Hepatocyte (in vitro differentiated cells): ENCODE measurements around the gene RNF166. TPM values are rescaled to one million over a fixed set of nuclear protein-coding genes. Genes with fewer than 3 reads are reported as not detected.

Experiments used
- DNase-seq: peaks from one replicate; pipeline ENCODE4 v3.0.0-alpha.2; 2016; ENCODE audit warnings: low spot score
- H2AFZ ChIP-seq: fragments of 200-600 bp; sonication (generic); 2 replicates; pipeline ENCODE4 v1.6.0; 2016; ENCODE audit warnings: antibody characterized with exemption, mild to moderate bottlenecking
- H3K27ac ChIP-seq: fragments of 200-600 bp; sonication (generic); 2 replicates; pipeline ENCODE4 v1.5.1; 2016; ENCODE audit warnings: mild to moderate bottlenecking
- H3K27me3 ChIP-seq: fragments of 200-600 bp; sonication (generic); 2 replicates; pipeline ENCODE4 v1.6.1; 2016
- H3K36me3 ChIP-seq: fragments of 200-600 bp; sonication (generic); replicated peaks from 2 replicates; pipeline ENCODE4 v1.5.1; 2016; ENCODE audit warnings: low read depth; ENCODE audit not compliant: insufficient read depth
- H3K4me1 ChIP-seq: fragments of 200-600 bp; sonication (generic); 2 replicates; pipeline ENCODE4 v1.5.1; 2016; ENCODE audit warnings: mild to moderate bottlenecking, moderate library complexity; ENCODE audit not compliant: insufficient read depth
- H3K4me2 ChIP-seq: fragments of 200-600 bp; sonication (generic); 2 replicates; pipeline ENCODE4 v1.6.0; 2016
- H3K4me3 ChIP-seq: fragments of 200-600 bp; sonication (generic); 2 replicates; pipeline ENCODE4 v1.5.1; 2016; ENCODE audit warnings: mild to moderate bottlenecking
- H3K79me2 ChIP-seq: fragments of 200-600 bp; sonication (generic); 2 replicates; pipeline ENCODE4 v1.6.0; 2017; ENCODE audit warnings: mild to moderate bottlenecking
- H3K9me2 ChIP-seq: fragments of 200-600 bp; sonication (generic); replicated peaks from 2 replicates; pipeline ENCODE4 v1.6.0; 2017; ENCODE audit warnings: mild to moderate bottlenecking; ENCODE audit not compliant: insufficient read depth
- H3K9me3 ChIP-seq: fragments of 200-600 bp; sonication (generic); 2 replicates; pipeline ENCODE4 v1.5.1; 2016; ENCODE audit warnings: low read depth, mild to moderate bottlenecking
- H4K20me1 ChIP-seq: fragments of 200-600 bp; sonication (generic); 2 replicates; pipeline ENCODE4 v1.6.0; 2016; ENCODE audit warnings: mild to moderate bottlenecking; ENCODE audit not compliant: insufficient read depth, poor library complexity, severe bottlenecking
- EZH2 ChIP-seq: fragments of 200-600 bp; sonication (generic); IDR thresholded peaks from 2 replicates; pipeline ENCODE4 v1.6.1; 2016; ENCODE audit warnings: antibody characterized with exemption, mild to moderate bottlenecking, borderline replicate concordance
- EZH2phosphoT487 ChIP-seq: fragments of 200-600 bp; sonication (generic); IDR thresholded peaks from one replicate; pipeline ENCODE4 v1.6.1; 2018; ENCODE audit warnings: antibody characterized with exemption, mild to moderate bottlenecking, low read depth, moderate library complexity; ENCODE audit not compliant: unreplicated experiment, severe bottlenecking
- WGBS: methylation state at CpG from one replicate; pipeline ENCODE4 v1.1.6; 2016; ENCODE audit warnings: low lambda C conversion rate; ENCODE audit errors: missing lambda C conversion rate; 5-methylcytosine and 5-hydroxymethylcytosine counted together
- polyA plus RNA-seq: library from polyadenylated mRNA; unstranded; fragments of >200 nt; fragmentation: Nextera tagmentation; extraction: Ambion mirVana; gene quantifications from 2 replicates; pipeline ENCODE4 v1.2.1, GENCODE V29; 2016
- total RNA-seq: library from RNA; depleted of rRNA; stranded (reverse); fragments of >200 nt; gene quantifications from 2 replicates; pipeline ENCODE4 v1.2.3, GENCODE V29; 2014
- TF ChIP-seq, protein P1 (sequence below): fragments of 200-600 bp; sonication (generic); IDR thresholded peaks from 2 replicates; pipeline ENCODE4 v1.5.1; 2016; ENCODE audit warnings: antibody characterized with exemption, mild to moderate bottlenecking; ENCODE audit not compliant: poor library complexity

Gene RNF166
- total and polyA plus RNA-seq, 2 experiments from 2014 or later, result 10.1 to 16.8 TPM

DNA sequence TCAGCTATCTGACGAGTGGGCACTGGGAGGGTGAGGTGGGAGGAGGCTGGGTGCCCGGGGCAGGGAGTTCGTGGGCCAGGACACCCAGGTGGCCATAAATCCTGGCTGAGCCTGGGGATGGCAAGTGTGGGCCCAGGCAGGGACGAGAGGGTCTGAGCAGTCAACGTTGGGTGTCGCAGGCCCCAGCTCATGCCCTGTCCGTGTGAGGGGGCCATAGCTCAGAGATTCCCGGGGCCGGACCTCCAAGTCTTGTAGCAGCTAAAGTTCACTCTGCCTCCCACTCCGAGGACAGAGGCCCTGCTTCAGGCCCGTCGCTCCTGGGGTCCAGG lies 34.5 kb upstream of the RNF166 start:
- no peak for DNase-seq
- TF ChIP-seq EZH2, result no peak
- TF ChIP-seq, protein P1, sequence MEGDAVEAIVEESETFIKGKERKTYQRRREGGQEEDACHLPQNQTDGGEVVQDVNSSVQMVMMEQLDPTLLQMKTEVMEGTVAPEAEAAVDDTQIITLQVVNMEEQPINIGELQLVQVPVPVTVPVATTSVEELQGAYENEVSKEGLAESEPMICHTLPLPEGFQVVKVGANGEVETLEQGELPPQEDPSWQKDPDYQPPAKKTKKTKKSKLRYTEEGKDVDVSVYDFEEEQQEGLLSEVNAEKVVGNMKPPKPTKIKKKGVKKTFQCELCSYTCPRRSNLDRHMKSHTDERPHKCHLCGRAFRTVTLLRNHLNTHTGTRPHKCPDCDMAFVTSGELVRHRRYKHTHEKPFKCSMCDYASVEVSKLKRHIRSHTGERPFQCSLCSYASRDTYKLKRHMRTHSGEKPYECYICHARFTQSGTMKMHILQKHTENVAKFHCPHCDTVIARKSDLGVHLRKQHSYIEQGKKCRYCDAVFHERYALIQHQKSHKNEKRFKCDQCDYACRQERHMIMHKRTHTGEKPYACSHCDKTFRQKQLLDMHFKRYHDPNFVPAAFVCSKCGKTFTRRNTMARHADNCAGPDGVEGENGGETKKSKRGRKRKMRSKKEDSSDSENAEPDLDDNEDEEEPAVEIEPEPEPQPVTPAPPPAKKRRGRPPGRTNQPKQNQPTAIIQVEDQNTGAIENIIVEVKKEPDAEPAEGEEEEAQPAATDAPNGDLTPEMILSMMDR, result no peak
- TF ChIP-seq EZH2phosphoT487, result no peak
- Histone ChIP-seq H2AFZ (no peak overlapping the region), H3K79me2 (no peaks in the 10 kb centered on the region), H4K20me1 (no peaks in the 10 kb centered on the region), H3K4me2 (no peak overlapping the region), H3K36me3 (no peaks in the 10 kb centered on the region), H3K4me3 (no peak overlapping the region), H3K9me3 (no peaks in the 10 kb centered on the region), H3K9me2 (no peaks in the 10 kb centered on the region), H3K27ac (no peak overlapping the region), H3K27me3 (no peaks in the 10 kb centered on the region), H3K4me1 (no peaks in the 10 kb centered on the region)
- WGBS, result 93% methylated on average over 11 of the region's 12 CpGs

DNA sequence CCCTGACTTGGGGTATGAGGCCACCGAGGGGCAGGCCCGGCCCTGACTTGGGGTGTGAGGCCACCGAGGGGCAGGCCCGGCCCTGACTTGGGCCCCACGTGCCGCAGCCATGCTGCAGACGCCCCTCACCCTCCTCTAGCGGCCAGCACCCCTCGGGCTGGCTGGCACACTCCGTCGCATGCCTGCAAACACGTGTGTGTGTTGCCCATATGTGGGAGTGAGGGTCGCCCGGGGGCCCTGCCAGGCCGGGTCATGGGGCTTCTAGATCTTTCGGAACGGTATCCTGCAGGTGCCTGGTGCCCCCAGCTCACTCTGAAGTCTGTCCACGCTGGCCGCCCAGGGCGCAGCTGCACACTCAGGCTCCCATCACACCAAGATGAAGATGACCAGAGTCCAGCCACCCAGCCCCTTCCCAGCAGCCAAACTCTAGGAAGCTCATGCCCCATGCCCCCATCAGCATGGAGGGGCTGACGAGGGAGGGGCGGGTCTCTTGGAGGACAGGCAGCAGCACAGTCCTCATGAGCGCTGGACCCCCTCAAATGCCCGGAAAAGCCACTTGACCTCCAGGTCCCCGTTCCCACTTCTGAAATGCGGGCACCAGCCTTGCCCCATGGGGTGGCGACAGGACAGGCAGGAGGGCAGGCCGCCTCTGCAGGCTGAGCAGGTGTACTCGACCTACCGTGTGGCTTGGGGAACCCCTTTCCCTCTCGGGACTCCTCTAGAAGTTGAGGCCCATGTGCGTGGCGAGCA lies 33.9 kb upstream of the RNF166 start:
- H4K20me1 ChIP-seq, result no peaks in the 10 kb centered on the region
- no peaks in the 10 kb centered on the region for H3K9me2 ChIP-seq
- no peak for TF ChIP-seq EZH2
- no peak for TF ChIP-seq EZH2phosphoT487
- TF ChIP-seq, protein P1, result no peak
- H3K4me3 ChIP-seq, result no peak overlapping the region
- no peak overlapping the region for H3K4me2 ChIP-seq
- no peaks in the 10 kb centered on the region for H3K79me2 ChIP-seq
- H3K4me1 ChIP-seq, result no peaks in the 10 kb centered on the region
- no peak overlapping the region for H2AFZ ChIP-seq
- no peak overlapping the region for H3K27ac ChIP-seq
- no peaks in the 10 kb centered on the region for H3K27me3 ChIP-seq
- H3K9me3 ChIP-seq, result no peaks in the 10 kb centered on the region
- WGBS, result 94% methylated on average over 33 of the region's 33 CpGs
- no peaks in the 10 kb centered on the region for H3K36me3 ChIP-seq
- DNase-seq, result no peak

DNA sequence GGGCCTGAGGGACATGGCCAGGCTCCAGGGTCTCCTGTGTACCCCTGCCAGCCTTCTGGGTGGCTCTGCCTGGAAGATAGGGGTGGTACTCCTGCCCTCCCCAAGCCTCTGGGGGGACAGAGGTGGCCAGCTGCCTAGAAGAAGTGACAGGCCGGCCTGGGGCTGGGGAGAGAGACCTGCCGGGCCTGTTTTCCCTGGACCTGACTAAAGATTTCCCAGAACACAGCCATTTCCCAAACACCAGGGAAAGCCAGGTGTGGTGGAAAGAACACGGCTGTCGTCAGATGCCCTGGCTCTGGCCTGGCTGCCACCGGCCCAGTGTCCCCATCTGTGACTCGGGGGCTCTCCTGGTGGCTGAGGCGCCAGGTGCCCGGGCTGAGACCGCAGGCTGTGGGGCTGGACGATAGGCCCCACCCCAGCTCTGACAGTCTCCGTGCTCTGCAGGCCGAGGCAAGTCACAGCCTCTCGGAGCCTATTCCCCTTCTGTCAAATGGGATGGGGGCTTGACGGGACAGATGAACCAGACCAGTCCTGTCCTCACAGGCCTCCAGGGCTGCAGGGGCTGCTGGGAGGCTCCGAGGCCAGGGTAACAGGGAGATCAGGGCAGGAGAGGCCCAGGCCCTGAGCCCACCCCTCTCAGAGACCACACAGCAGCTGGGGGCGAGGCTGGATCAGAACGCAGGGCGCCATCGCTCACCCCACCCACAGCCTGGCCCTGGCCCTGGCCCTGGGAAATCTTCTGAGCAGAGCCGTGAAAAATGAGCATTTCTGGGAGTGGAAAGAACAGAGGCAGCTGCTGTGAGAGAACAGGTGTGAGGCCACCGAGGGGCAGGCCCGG lies 33.1 kb upstream of the RNF166 start:
- 80% methylated on average over 21 of the region's 22 CpGs for WGBS
- Histone ChIP-seq H3K27me3 (no peaks in the 10 kb centered on the region), H3K36me3 (no peaks in the 10 kb centered on the region), H3K4me1 (no peaks in the 10 kb centered on the region), H3K4me3 (no peak overlapping the region), H4K20me1 (no peaks in the 10 kb centered on the region), H3K4me2 (no peak overlapping the region), H3K79me2 (no peaks in the 10 kb centered on the region), H3K9me2 (no peaks in the 10 kb centered on the region), H3K27ac (no peak overlapping the region), H3K9me3 (no peaks in the 10 kb centered on the region), H2AFZ (no peak overlapping the region)
- TF ChIP-seq, protein P1, result no peak
- no peak for TF ChIP-seq EZH2phosphoT487
- no peak for TF ChIP-seq EZH2
- DNase-seq, result no peak
